CD4-positive, alpha-beta T cell treated with Interleukin-12 subunit alpha and Interleukin-12 subunit beta, for 1 hour (primary cell): ENCODE data around the gene FYB1.

Experiments used
- DNase-seq: peaks from one replicate; pipeline ENCODE4 v3.0.0-alpha.2; 2020

FYB1 gene

GRCh38 chr5:39156082-39156481, 63.3 kb downstream of the FYB1 start:
- DNase-seq = no peak

- no peak for DNase-seq
These were observed 67.6 kb downstream of the FYB1 start for GRCh38 chr5:39151745-39152144.

GRCh38 chr5:39149966-39150365, 69.4 kb downstream of the FYB1 start:
- DNase-seq = no peak

GRCh38 chr5:39148983-39149534, 70.3 kb downstream of the FYB1 start:
- peak; percentile 65 for DNase-seq

- DNase-seq = no peak
These were observed 72.4 kb downstream of the FYB1 start for GRCh38 chr5:39146831-39147540.

GRCh38 chr5:39143151-39143860, 76.1 kb downstream of the FYB1 start:
- no peak for DNase-seq

GRCh38 chr5:39140558-39141168, 78.7 kb downstream of the FYB1 start:
- no peak for DNase-seq

- DNase-seq = no peak
These were observed 80.5 kb downstream of the FYB1 start for GRCh38 chr5:39138892-39139291.

- DNase-seq = no peak
These were observed 81.4 kb downstream of the FYB1 start for GRCh38 chr5:39137819-39138451.

- no peak for DNase-seq
These were observed 82.0 kb downstream of the FYB1 start for GRCh38 chr5:39137391-39137790.

GRCh38 chr5:39132792-39133191, 86.6 kb downstream of the FYB1 start:
- no peak for DNase-seq

- DNase-seq = no peak
These were observed 87.3 kb downstream of the FYB1 start for GRCh38 chr5:39132128-39132447.

- DNase-seq = no peak
These were observed 87.9 kb downstream of the FYB1 start for GRCh38 chr5:39131210-39132127.

GRCh38 chr5:39130716-39131115, 88.6 kb downstream of the FYB1 start:
- no peak for DNase-seq

- DNase-seq = no peak
These were observed 97.4 kb downstream of the FYB1 start for GRCh38 chr5:39121922-39122321.

- no peak for DNase-seq
These were observed 98.0 kb downstream of the FYB1 start for GRCh38 chr5:39121315-39121714.

GRCh38 chr5:39120052-39120420, 99.3 kb downstream of the FYB1 start:
- no peak for DNase-seq

- DNase-seq = no peak
These were observed 99.8 kb downstream of the FYB1 start for GRCh38 chr5:39119404-39120051.

GRCh38 chr5:39118638-39119037, 100.7 kb downstream of the FYB1 start:
- DNase-seq = no peak

GRCh38 chr5:39117401-39117800, 102.0 kb downstream of the FYB1 start:
- DNase-seq = no peak

GRCh38 chr5:39116344-39117170, 102.8 kb downstream of the FYB1 start:
- no peak for DNase-seq
